DMS 273 (cell line): ENCODE data around the gene RAB38.

Experiments used
- DNase-seq: peaks from one replicate; lab custom pipeline; 2025; ENCODE audit not compliant: unreplicated experiment; lab: John Stamatoyannopoulos, UW

RAB38 gene

GRCh38 chr11:88104408-88104807, 70.8 kb downstream of the RAB38 start:
- DNase-seq, result no peak

GRCh38 chr11:88103337-88104206, 71.7 kb downstream of the RAB38 start:
- peak; percentile 86 for DNase-seq

- DNase-seq, result no peak
Observed at GRCh38 chr11:88102598-88102934, 72.7 kb downstream of the RAB38 start.

DNA sequence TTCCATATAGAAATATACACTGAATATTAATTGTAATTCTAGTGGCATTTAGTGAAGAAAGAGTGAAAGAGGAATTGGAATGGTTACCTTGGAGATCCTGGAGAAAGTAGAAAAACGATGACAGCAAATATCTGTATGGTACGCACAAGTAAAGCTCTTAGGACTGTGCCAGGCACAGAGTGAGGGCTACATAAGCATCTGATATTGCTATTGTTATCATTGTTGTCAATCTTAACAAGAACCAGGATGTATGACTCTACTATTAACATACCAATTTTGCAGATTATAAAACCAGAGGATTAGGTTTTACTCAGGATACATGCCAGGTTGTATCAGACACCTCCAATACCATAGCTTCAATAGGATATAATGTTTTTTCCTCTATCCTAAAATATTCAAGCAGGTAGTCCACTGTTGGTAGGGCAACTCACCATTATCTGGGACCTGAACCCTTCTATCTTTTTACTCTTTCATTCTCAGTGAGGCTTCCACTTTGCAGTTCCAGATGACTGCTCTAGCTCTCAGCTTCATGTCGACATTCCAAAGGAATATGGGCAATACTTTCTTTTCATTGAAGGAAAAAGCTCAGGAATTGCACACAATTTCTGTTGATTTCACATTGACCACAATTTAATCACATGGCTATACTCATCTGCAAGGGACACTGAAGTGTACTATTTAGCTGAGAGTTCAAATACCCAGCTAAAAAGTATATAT, 73.2 kb downstream of the RAB38 start:
- no peak for DNase-seq

DNA sequence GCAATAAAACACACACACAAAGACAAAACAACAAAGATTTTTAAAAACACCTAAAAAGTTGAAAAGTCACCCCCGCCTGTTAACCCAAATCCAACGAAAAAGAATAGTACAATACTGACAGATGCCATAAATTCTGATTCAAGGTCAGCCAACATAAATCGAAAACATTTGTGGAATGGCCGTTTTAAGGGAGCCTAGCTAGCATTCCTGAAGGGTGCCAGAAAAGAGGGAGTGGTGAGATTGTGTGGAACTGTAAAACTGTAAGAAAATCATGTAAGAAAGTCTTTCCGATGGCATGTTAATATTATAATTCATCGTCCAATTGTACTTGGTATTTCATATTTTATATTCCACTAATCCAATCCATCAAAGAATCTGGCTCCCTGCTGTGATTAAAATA, 75.1 kb downstream of the RAB38 start:
- no peak for DNase-seq

- no peak for DNase-seq
Observed at GRCh38 chr11:88098289-88098688, 77.0 kb downstream of the RAB38 start.

DNA sequence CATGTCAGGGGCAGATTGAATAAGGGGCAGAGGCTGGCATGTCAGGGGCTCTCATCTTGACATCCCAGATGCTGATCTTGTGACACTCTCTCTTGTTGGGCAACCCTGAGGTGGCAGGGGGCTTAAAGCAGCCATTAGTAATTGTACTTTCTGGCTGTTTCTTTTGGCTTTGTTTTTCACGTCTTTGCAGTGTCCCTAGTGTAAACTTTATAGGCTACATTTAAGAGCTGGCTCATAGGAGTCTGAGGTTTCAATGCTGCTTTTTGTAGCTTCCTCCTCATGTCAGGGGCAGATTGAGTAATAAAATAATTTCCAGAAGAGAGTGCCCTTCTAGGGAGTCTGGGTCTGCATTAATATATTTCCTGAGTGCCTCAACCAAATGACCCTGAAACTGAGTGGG, 86.1 kb downstream of the RAB38 start:
- DNase-seq, result no peak

DNA sequence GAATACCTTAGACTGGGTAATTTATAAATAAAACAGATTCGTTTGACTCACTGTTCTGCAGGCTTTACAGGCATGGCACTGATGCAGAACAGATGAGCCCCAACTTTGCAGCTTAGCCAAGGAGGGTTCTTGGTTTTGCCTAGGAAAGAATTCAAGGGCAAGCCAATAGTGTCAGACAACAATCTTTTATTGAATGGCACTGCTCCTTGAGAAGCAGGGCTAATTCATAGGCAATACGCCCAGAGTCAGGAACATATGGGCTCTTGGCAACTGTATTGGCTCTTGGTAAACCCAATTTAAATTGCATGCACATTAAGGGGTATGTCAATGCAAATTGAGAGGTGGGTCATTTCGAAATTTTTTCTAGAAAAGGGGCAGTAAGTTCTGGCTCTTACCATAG, 87.9 kb downstream of the RAB38 start:
- no peak for DNase-seq

GRCh38 chr11:88086297-88086696, 88.9 kb downstream of the RAB38 start:
- DNase-seq, result no peak

GRCh38 chr11:88070437-88070836, 104.8 kb downstream of the RAB38 start:
- DNase-seq, result no peak

GRCh38 chr11:88068848-88069554, 106.2 kb downstream of the RAB38 start:
- no peak for DNase-seq

- DNase-seq, result no peak
Observed at GRCh38 chr11:88066090-88066489, 109.2 kb downstream of the RAB38 start.

DNA sequence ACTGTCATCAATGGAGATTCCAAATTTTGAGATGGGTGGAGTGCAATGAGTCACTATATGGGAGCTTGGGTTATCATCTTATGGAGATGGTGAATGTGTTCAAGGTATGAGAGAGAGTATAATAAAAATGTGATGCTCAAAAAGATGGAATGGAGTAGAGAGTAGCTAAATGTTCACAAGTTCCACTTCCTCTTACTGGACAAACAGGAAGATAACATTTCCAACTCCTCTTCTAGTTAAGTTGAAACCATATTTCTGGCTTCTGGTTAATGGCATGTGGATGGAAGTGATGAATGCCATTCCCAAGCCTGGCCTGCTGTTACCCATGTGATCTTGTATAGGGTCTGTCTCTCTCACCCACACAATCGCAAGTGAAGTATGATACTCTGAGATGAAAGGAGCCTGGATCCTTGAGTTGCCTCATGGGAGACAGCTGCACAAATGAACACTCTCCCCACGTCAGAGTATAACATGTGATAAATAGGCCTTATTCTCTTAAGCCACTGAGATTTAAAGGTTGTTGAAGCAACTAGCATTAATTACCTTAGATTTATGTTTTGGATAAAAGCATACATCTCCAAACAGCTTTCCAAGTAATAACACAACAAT, 111.0 kb downstream of the RAB38 start:
- no peak for DNase-seq
